Fibroblast of upper back skin (primary cell): ENCODE results near the gene MS4A6A.
"Not testable (repeated sequence)": the region's sequence is repeated elsewhere in the genome, so short reads cannot be mapped to it uniquely, and the experiment has no call there.

Source experiments
- DNase-seq: peaks from one replicate; pipeline ENCODE4 v3.0.0-alpha.2; 2013

MS4A6A gene

GRCh38 chr11:60182541-60183330, at the start of gene MS4A6A:
Gene MS4A6A, minus strand, starts transcription at chr11:60183083. Its CDS starts 1,356 bp downstream, at chr11:60181727.
- no peak for DNase-seq

GRCh38 chr11:60230681-60231080, 47.8 kb upstream of the MS4A6A start:
- DNase-seq = no peak

- no peak for DNase-seq
Measured at GRCh38 chr11:60222141-60222540, 39.3 kb upstream of the MS4A6A start.

- DNase-seq = no peak
Measured at GRCh38 chr11:60221692-60222091, 38.8 kb upstream of the MS4A6A start.

- no peak for DNase-seq
Measured at GRCh38 chr11:60221181-60221580, 38.3 kb upstream of the MS4A6A start.

- DNase-seq = no peak
Measured at GRCh38 chr11:60214386-60214785, 31.5 kb upstream of the MS4A6A start.

GRCh38 chr11:60211206-60211605, 28.3 kb upstream of the MS4A6A start:
- DNase-seq = no peak

GRCh38 chr11:60209977-60210376, 27.1 kb upstream of the MS4A6A start:
- no peak for DNase-seq

GRCh38 chr11:60208951-60209350, 26.1 kb upstream of the MS4A6A start:
- no peak for DNase-seq

- no peak for DNase-seq
Measured at GRCh38 chr11:60208146-60208895, 25.4 kb upstream of the MS4A6A start.

- DNase-seq = no peak
Measured at GRCh38 chr11:60206616-60207015, 23.7 kb upstream of the MS4A6A start.

GRCh38 chr11:60204922-60205321, 22.0 kb upstream of the MS4A6A start:
- no peak for DNase-seq

- DNase-seq = not testable (repeated sequence)
Measured at GRCh38 chr11:60201334-60201733, 18.5 kb upstream of the MS4A6A start.

- no peak for DNase-seq
Measured at GRCh38 chr11:60197442-60197841, 14.6 kb upstream of the MS4A6A start.

GRCh38 chr11:60195923-60196368, 13.1 kb upstream of the MS4A6A start:
- DNase-seq = no peak

- DNase-seq = no peak
Measured at GRCh38 chr11:60194511-60194910, 11.6 kb upstream of the MS4A6A start.

- peak; percentile 16 for DNase-seq
Measured at GRCh38 chr11:60193687-60194433, 11.0 kb upstream of the MS4A6A start.

- DNase-seq = not testable (repeated sequence)
Measured at GRCh38 chr11:60192564-60192963, 9.7 kb upstream of the MS4A6A start.

- DNase-seq = not testable (repeated sequence)
Measured at GRCh38 chr11:60188481-60188880, 5.6 kb upstream of the MS4A6A start.

GRCh38 chr11:60186128-60186527, 3.2 kb upstream of the MS4A6A start:
- DNase-seq = not testable (repeated sequence)

GRCh38 chr11:60185512-60185827, 2.6 kb upstream of the MS4A6A start:
- DNase-seq = not testable (repeated sequence)

- DNase-seq = no peak
Measured at GRCh38 chr11:60184824-60185511, 2.1 kb upstream of the MS4A6A start.
